Nucleus accumbens (tissue), 56 donors: ENCODE measurements around the gene SP4.

Experiments
- DNase-seq, 56 donors: peaks; one replicate each; lab custom pipeline; 2025; lab: John Stamatoyannopoulos, UW

The SP4 gene

GRCh38 chr7:21427871-21428658, at the start of gene SP4:
TSS of gene SP4 (plus strand) at chr7:21428083. CDS start at chr7:21428252, 169 bp downstream.
- peak; percentile 74 to 98 (median 95) for DNase-seq

GRCh38 chr7:21383227-21384220, 44.4 kb upstream of the SP4 start:
- no peak for DNase-seq

- no peak for DNase-seq
These were observed 33.9 kb upstream of the SP4 start for GRCh38 chr7:21393937-21394336.

- DNase-seq: no peak
These were observed 25.9 kb upstream of the SP4 start for GRCh38 chr7:21401944-21402343.

DNA sequence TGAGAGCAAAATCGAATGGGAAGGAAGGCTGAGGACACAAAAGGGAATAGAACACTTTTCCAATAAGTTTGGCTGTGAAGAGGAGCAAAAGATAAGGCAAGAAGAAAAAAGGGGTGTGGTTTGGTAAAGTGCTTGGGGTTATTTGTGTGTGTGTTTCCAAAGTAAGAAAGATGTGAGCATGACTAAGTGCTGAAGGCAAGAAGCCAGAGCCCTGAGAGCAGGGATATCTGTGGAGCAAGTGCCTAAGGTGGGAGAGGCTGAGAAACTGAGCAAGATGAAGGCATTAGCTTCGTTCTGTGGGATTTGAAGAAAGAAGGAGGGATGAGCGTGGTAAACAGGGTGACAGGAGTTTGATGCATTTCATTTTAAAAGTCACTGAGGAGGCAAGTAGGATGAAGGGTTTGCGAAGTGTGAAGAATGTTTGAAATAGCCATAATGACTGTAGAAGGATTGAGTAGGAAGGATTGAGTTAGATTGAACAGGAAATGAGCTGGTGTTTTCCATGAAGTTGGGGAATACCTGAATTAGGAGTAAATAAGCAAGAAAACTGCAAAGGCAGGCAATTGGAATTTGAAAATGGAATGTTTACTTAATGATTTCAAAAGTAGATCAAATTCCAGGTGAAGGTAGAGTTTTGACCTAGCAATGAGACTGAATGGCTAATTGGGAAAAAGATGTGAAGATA, 19.9 kb upstream of the SP4 start:
- DNase-seq: no peak

DNA sequence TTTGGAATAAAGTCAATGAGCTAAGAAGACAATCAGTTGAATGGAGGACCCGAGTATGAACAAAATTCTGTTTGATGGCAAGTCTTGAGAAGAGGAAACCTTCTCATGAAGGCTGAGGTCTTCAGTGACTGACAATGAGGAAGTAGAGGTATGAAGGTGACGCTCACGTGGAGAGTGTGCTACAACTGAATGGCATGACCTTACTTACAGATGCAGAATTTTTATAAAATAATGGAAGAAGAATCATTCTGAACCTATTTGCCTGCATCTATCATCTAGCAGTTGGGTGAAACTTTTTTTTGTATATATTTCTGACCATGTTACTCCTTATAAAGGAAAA, 19.4 kb upstream of the SP4 start:
- DNase-seq: no peak

DNA sequence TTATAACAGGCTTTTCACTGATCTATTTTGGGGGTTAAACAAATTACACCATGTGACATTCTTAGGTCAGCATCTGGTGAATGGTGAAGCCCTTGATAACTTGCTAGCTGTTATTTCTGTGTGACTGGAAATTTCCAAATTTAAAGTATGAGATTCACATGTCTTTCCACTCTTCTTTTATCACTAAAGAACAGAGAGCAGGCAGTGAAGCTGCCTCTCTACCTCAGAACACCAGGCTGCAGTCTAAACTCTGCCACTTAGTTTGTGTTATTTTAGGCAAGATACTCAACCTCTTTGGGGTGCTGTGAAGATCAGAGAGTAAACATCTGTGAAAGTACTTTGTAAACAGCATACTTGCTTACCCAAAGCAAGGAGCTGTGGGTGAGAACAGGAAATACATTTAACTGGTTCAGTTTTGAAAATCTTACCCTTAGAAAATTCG, 15.5 kb upstream of the SP4 start:
- DNase-seq: no peak

- DNase-seq: peak in 2 of 56 donors; percentile 4 to 17
These were observed 14.9 kb upstream of the SP4 start for GRCh38 chr7:21412957-21413356.

GRCh38 chr7:21413502-21413901, 14.4 kb upstream of the SP4 start:
- DNase-seq: no peak

- DNase-seq: no peak
These were observed 13.0 kb upstream of the SP4 start for GRCh38 chr7:21414795-21415393.

- no peak for DNase-seq
These were observed 10.2 kb upstream of the SP4 start for GRCh38 chr7:21417647-21418046.

DNA sequence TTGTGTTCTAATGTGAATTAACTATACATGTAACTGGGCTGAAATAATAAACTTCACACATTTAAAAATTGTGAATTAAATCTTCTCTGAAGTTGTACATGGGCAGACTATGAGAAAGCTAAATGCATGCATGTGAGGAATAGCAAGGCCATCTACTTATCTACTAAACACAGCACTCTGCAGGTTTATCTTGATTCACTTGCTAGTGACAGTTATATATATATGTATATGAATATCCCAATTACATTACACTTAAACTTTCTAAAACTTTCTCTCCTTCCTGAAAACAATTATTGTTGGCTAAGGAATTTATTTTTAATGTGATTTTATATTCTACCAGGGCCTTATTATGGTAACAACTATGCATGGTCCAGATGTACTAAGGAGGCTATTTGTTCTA, 5.1 kb upstream of the SP4 start:
- no peak for DNase-seq

DNA sequence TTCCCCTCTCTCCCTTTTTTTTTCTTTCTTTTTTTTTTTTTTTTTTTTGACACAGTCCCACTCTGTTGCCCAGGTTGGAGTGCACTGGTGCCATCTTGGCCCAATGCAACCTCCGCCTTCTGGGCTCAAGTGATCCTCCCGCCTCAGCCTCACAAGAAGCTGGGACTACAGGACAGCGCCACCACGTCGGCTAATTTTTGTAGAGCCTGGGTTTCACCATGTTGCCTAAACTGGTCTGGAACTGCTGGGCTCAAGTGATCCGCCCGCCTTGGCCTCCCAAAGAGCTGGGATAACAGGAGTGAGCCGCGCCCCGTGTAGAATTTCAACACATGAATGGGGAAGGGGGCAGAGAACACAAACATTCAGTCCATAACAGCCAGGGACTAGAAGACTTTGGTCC, 2.6 kb upstream of the SP4 start:
- no peak for DNase-seq

DNA sequence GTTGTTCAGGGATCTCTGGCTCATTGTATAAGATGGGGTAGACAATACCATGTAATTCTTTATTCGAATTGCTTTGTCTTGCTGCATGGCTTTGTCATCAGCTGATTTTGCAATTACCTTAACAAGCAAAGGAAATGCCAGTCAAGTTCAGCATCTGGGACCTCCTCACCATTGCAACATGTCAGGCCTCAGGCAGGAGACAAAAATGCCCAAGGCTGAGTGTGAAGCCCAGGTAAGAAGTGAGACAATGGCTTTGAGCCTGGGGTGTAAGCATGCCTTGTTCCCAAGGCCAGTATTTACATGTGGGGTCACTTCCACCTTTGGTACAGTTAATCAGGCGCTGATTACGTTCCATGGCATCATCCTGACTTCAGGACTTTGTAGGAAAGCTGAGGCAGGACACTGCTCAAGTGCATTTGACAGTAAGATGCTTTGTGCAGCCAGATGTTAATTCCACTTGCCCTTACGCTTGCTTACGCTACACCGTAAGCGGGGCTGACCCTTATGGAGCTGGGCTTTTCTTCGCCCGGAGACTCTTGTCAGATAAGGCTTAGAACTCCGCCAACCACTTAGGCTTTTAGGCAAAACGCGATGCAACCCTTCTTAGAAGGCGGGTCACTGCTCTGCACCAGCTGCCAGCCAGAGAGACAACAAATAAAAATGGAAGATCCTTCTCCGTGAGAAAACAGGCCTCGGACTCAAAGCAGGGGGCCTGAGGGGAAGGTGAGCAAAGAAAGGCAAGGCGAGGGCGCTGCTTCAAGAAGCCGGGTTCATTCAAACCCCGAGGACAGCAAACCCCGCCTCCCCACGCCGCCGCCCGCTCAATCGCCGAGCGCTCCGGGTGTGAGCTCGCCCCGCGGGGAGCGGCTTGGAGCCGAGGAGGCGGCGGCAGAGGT, 1.3 kb upstream of the SP4 start:
- DNase-seq: peak in 1 of 56 donors; percentile 36

GRCh38 chr7:21427182-21427870, 557 bp upstream of the SP4 start:
- DNase-seq: peak; percentile 87 to 99 (median 98)

DNA sequence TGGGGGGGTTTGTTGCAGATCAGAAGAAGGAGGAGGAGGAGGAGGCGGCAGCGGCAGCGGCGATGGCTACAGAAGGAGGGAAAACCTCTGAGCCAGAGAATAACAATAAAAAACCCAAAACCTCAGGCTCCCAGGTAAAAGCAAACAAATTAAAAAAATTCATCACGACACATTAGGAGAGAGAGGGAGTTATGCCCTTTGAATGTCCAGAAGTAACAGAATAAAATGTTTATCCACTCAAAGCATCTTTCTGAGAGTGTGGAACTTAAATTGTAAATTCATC, 717 bp downstream of the SP4 start:
- no peak for DNase-seq

DNA sequence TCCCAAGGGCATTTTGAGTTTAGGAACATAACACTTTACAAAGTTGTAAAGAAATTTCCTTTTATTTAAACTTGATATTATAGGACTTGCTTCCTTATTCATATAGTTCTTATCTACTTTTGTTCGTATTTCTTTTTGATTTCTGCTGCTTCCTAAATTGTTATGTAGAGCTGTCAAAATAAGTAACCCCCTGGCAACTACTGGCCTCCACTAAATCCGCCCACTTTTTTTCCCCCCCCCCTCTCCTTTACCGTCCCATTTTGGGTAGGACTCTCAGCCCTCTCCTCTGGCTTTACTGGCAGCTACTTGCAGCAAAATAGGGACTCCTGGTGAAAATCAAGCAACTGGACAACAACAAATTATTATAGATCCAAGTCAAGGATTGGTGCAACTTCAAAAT, 1.1 kb downstream of the SP4 start:
- DNase-seq: no peak

GRCh38 chr7:21429786-21430574, 2.1 kb downstream of the SP4 start:
- DNase-seq: no peak
